Islet of Langerhans (tissue), 1 donor: Measurements from ENCODE around the gene SCGB3A1.

ENCODE experiments used
- FAIRE-seq: peaks from one replicate; lab custom pipeline; 2011; peaks lifted over from hg19 to GRCh38; lab: Jason Lieb, UNC

Gene SCGB3A1

DNA sequence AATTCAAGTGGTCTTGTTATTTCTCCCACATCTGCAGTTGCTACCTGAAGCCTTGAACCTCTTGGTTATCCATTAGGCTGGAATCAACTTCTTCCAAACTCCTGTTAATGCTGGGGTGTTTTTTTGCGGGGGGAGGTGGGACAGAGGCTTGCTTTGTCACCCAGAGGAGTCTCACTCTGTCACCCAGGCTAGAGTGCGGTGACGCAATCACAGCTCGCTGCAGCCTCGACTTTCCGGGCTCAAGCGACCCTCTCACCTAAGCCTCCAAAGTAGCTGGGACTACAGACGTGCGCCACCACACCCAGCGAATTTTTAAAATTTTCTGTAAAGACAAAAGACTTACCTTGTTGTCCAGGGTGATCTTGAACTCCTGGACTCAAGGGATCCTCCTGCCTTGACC lies 4.4 kb downstream of the SCGB3A1 start:
- no peak for FAIRE-seq

DNA sequence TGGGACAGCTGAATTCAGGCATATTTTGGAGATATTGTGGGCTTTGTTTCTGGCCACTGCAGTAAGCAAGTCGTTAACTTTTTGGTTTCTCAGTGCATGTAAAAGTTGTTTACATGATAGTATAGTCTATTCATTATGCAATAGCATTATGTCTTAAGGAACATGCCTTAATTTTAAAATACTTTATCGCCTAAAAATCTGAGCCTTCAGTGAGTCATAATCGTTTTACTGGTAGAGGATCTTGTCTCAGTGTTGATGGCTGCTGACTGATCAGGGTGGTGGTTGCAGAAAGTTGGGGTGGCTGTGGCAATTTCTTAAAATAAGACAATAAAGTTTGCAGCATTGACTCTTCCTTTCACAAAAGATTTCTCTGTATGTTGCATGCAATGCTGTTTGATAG lies 5.1 kb downstream of the SCGB3A1 start:
- no peak for FAIRE-seq

DNA sequence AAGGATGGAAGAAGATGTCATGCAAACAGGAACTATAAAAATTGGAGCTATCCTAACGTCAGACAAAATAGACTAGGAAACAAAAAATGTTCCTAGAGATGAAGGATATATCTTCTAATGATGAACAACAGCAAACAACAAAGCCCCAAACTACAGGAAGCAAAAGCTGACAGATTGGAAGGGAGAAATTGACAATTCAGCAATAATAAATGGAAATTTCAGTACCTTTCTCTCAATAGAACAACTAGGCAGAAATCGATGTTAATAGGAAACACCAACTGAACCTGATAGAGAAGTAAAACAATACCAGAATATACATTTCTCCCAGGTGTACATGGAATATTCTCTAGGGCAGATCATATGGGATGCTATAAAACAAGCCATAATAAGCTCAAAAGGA lies 7.6 kb downstream of the SCGB3A1 start:
- no peak for FAIRE-seq

DNA sequence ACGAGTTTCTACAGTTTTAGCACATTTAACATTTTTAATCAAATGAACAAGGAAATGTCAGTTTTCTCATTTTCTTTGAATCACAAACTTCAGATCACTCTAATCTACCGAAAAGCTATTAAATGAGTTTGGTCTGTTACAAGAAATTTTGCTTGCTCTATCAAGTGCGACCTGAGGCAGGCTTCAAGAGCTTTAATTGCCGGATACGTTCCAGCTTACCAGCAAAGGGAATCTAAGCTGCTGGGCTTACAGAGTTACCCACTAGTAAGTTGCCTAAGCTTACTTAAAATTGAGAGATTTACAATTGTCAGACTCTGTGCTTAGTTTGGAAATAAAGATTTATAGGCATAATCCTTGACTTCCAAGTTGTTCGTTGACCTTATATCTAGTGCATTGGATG lies 10.6 kb downstream of the SCGB3A1 start:
- FAIRE-seq, result no peak

DNA sequence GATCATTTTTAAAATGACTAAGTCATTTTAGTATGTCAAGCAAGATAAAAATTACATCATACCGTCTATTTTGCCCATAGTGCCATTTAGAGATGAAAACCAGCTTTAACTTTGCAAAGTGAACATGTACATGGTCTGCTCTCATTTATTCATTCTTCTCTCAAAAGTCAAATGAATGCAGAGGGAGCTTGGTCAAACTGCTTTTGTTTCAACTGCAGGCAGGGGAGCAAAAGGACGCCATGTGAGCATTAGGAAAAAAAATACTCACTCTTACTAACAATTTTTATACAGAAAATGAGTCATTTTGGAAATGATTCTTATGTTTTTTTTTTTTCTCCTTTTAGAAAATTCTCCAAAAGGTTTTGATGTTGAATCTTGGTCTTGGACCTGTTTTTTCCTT lies 15.7 kb downstream of the SCGB3A1 start:
- FAIRE-seq, result no peak

DNA sequence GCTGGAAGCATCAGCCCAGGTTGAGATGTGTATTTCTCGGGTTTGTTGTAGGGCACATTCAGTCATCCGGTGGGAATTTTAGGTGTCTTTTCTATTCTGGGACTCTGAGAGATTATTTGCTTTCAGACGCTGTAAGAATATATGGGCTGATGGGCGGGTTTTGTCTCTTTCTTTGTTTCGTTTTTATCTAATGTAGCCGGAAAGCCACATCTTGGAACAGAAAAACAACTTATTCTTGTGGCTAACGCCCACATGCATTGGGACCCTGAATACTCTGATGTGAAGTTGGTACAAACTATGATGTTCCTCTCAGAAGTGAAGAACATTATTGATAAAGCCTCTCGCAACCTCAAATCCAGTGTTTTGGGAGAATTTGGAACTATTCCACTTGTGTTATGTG lies 22.4 kb downstream of the SCGB3A1 start:
- FAIRE-seq, result no peak

DNA sequence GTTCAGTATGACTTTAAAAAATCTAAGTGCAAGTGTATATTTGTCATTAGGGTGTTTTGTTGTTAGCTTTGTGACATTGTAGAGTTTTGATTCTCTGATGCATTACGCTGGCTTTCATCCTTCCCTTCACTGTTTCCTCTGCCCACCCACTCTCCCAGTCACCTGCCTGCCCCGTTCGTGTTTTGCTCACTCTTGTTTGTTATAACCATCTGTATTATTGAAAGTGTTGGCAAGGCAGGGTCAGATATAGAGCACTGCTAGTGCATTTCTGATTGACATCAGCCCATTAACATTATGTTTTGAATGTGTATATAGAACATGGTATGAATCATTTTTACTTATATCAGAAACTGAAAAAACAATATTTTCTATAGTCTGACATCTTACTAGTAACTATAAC lies 27.3 kb downstream of the SCGB3A1 start:
- no peak for FAIRE-seq

DNA sequence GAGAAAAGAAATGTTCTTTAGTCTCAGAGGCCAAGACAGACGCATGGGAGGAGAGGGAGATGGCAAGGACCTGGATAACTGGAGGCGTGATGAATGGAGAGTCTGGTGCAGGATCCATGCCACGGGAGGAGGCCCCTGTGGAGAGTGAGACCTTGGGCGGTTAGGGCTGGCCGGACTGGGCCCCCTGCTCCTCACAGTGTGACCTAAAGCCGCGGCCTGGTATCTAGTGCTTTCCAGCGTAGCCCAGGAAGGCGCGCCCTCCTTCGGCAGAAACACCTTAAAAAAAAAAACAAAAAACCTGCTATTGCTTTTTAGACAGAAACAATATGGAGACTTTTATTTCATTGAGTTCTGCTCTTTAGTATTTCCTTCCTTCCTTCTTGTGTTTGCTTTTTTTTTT lies 33.1 kb downstream of the SCGB3A1 start:
- no peak for FAIRE-seq

DNA sequence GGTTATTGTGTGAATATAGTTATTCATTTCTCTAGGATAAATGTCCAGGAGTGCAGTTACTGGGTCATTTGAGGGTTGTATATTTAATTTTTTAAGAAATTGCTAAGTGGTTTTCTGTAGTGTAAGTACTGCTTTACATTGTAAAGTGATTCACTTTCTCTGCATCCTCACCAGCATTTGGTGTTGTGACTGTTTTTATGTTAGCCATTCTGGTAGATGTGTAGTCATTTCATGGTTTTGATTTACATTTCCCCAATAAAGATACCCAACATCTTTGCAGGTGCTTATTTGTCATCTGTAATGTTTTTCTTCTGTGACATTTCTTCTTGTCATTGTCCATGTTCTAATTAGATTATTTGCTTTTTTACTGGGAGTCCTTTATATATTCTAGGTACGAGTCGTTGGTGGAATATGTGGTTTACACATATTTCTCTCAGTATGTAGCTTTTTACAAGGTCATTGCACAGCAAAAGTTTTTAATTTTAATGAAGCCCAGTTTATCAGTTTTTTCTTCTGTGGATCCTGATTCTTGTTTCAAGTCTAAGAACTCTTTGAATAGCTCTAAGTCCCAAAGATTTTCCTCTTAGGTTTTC lies 34.0 kb downstream of the SCGB3A1 start:
- no peak for FAIRE-seq

DNA sequence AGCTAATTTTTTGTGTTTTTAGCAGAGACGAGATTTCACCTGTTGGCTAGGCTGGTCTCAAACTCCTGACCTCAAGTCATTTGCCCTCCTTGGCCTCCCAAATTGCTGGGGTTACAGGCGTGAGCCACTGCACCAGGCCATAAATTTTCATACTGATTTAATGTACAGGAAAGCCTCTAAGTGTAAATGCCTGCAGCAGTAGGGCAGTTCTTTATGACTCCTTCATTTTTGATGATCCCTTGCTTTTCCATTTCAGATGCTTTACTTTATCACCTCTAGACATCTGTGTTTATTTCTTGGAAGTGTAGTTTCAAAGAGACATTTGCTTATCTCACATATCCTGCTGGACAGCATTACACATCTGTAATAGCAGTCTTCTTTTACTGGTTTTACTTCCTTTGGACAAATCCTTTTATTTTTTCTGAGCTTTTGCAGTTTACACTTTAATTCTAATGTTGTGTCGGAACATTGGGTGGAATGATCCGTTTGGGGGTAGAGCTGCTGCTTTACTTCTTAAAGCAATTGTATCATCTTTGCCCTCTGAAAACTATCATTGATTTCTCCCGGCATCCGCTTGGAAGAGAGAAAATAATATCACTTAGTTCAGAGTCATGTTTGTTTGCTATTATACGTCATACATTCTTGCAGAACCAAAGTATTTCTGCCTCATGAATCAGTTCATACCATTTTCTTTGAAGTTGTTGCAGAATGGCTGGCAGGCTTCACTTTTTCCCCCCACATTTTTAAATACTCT lies 36.0 kb downstream of the SCGB3A1 start:
- FAIRE-seq, result no peak

DNA sequence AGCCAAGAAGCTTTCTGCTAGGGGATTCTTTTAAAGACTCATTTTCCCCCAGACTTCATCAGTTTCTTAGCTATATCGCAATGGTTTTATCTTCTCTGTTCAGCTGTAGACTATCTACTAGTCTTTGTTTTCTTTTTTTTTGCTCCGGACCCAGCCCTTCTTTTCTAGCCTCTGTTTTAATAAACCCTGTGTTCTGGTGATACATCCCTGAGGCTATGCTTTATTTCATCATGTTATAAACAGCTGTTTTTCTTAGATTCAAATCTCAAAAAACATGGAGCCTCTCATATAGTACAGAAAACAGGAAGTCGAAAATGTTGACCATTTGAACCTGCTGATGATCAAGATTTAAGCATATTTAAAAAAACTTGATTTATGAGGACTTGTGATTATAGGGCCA lies 37.8 kb downstream of the SCGB3A1 start:
- FAIRE-seq, result no peak

DNA sequence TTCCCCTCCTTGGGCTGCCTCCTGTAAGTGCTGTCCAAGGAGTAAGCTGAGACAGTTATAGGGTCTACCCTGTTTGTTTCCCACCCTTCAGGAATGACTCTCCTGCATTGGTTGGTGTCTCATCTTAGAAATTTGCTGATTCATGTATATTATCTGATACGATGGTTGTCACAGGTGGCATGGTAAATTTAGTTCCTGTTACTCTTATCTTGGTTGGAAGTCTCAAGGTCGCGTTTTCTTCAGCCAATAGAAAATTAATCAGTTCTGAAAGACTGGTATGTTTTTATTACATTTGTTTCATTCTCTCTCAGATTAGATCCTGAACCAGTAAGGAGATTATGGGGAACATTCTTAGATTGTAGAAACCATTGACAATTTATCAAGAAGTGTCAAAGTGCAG lies 42.7 kb downstream of the SCGB3A1 start:
- no peak for FAIRE-seq

DNA sequence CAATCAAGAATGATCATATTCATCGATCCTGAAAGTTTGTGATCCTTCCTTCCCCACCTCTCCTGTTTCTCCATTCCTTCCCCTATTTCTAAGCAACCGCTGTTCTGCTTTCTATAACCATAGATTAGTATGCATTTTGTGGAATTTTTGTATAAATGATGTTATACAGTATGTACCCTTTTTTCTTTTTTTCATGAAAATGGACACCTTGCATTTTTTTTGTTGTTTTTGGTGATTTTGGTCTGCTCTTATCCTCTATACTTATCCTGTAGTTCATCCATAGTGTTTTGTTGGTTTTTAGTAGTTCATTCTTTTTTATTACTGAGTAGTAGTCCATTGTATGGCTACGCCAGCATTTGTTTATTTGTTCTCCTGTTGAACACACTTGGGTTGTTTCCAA lies 46.1 kb downstream of the SCGB3A1 start:
- FAIRE-seq, result no peak

DNA sequence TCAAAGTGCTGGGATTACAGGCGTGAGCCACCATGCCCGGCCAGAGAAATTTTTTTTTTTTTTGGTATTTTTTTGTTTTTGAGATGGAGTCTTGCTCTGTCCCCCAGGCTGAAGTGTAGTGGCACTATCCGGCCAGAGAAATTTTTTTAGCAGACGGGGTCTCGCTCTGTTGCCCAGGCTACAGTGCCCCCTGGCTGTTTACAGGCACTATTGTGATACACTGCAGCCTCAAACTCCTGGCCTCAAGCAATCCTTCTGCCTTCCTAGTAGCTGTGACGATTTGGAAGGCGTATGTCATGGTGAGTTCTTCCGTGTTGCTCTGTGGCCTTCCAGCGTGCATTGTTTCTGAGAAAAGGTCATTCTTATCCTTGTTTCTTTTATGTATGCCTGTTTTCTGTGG lies 49.6 kb downstream of the SCGB3A1 start:
- no peak for FAIRE-seq
